ENCODE measurements around the gene TSPAN17. TPM values are rescaled to one million over a fixed set of nuclear protein-coding genes. Genes with fewer than 3 reads are reported as not detected.

The TSPAN17 gene
- total and polyA plus RNA-seq, 9 of the 15 experiments (the other 6 are each of a cell fraction or from before 2014, with no cell fraction given) = 0.73 to 58.3 (median 34.5) TPM

GRCh38 chr5:176619569-176620332 lies 27.5 kb upstream of the TSPAN17 start (continued):
- TF ChIP-seq USF1 (CRISPR knock-in tag; IDR thresholded peaks at IDR 0.05) = peak; percentile 18; the same call in 1 of the 2 replicates
- TF ChIP-seq DPF2 (IDR thresholded peaks at IDR 0.05) = no peak
- TF ChIP-seq ZNF311 (CRISPR knock-in tag; IDR thresholded peaks at IDR 0.05) = no peak
- TF ChIP-seq GTF2F1 (IDR thresholded peaks at IDR 0.05; ENCODE audit: low read depth, low read length) = no peak
- no peak for TF ChIP-seq TCF7L2 (IDR thresholded peaks at IDR 0.05; ENCODE audit: low read depth, low read length)
- no peak for TF ChIP-seq NFYB (IDR thresholded peaks at IDR 0.05; ENCODE audit: extremely low read depth, insufficient read length)
- TF ChIP-seq CHCHD3 (CRISPR knock-in tag; IDR thresholded peaks at IDR 0.05) = no peak
- no peak for TF ChIP-seq RBM14 (IDR thresholded peaks at IDR 0.05; ENCODE audit: borderline replicate concordance, insufficient read depth, low read depth, low read length)
- no peak for TF ChIP-seq TARDBP (IDR thresholded peaks at IDR 0.05)
- TF ChIP-seq PREB (CRISPR knock-in tag; IDR thresholded peaks at IDR 0.05) = no peak
- no peak for TF ChIP-seq ZNF507 (tag; conservative IDR thresholded peaks at IDR 0.05)
- TF ChIP-seq ZNF445 (CRISPR knock-in tag; IDR thresholded peaks at IDR 0.05; ENCODE audit: low read depth) = no peak
- no peak for TF ChIP-seq BCL6 (CRISPR knock-in tag; IDR thresholded peaks at IDR 0.05)
- no peak for TF ChIP-seq SRSF1 (IDR thresholded peaks at IDR 0.05; ENCODE audit: low read depth, low read length)
- TF ChIP-seq THAP7 (CRISPR knock-in tag; IDR thresholded peaks at IDR 0.05) = no peak
- peak; percentile 38 for TF ChIP-seq HMGN3 (IDR thresholded peaks at IDR 0.05; ENCODE audit: borderline replicate concordance, extremely low read depth, insufficient read length, low read depth, low read length)
- peak; percentile 24; the same call in 1 of the 2 replicates for TF ChIP-seq ZNF143 (CRISPR knock-in tag; IDR thresholded peaks at IDR 0.05)
- TF ChIP-seq ZBTB12 (CRISPR knock-in tag; IDR thresholded peaks at IDR 0.05) = no peak
- no peak for TF ChIP-seq CSDE1 (IDR thresholded peaks at IDR 0.05)
- TF ChIP-seq ZNF75A (CRISPR knock-in tag; IDR thresholded peaks at IDR 0.05) = no peak
- TF ChIP-seq HDAC1 (IDR thresholded peaks at IDR 0.05) = 0 out of 4 replicates have a peak, but pooled peaks of 1 of the 2 experiments have one; percentile 14
- TF ChIP-seq THRB (CRISPR knock-in tag; conservative IDR thresholded peaks at IDR 0.05) = no peak
- no peak for TF ChIP-seq MECOM (CRISPR knock-in tag; IDR thresholded peaks at IDR 0.05)
- TF ChIP-seq STAT5B (CRISPR knock-in tag; IDR thresholded peaks at IDR 0.05) = no peak
- TF ChIP-seq ZNF764 (CRISPR knock-in tag; IDR thresholded peaks at IDR 0.05; ENCODE audit: low read depth) = no peak
